H1 (cell line): ENCODE data around the gene ATG5. TPM values are rescaled to one million over a fixed set of nuclear protein-coding genes. Genes with fewer than 3 reads are reported as not detected.

Source experiments
- CTCF ChIA-PET: fragments of 300-600 bp; sonication (Branson Sonifier 250); formaldehyde crosslinking; loops from one replicate; lab custom pipeline; 2021; ENCODE audit not compliant: partially characterized antibody; lab: Charles Lee
- POLR2A ChIA-PET: fragments of 300-600 bp; sonication (Branson Sonifier 250); formaldehyde crosslinking; loops from one replicate; lab custom pipeline; 2021; ENCODE audit warnings: inconsistent platforms; ENCODE audit not compliant: partially characterized antibody; lab: Charles Lee
- DNase-seq, 2 experiments: peaks; one replicate each; pipeline versions ENCODE4 v3.0.0 to v3.0.0-alpha.2; 2010 to 2022; ENCODE audit warnings: low spot score in 2 of 2, low read depth in 1 of 2, mixed read lengths in 1 of 2
- FAIRE-seq: peaks from 2 replicates; lab custom pipeline; 2011; peaks lifted over from hg19 to GRCh38; lab: Jason Lieb, UNC
- H2AFZ ChIP-seq: 2 replicates; pipeline ENCODE4 v1.8.1; 2012; ENCODE audit warnings: low read length, inconsistent platforms
- H2AK5ac ChIP-seq: 2 replicates; pipeline ENCODE4 v1.6.1; 2013; ENCODE audit warnings: low read depth, low read length
- H2BK120ac ChIP-seq: replicated peaks from 2 replicates; pipeline ENCODE3; 2013; ENCODE audit warnings: low read depth, low read length, inconsistent platforms
- H2BK12ac ChIP-seq: 2 replicates; pipeline ENCODE4 v1.6.1; 2013; ENCODE audit warnings: low read depth, low read length
- H2BK15ac ChIP-seq: 2 replicates; pipeline ENCODE4 v1.6.1; 2013; ENCODE audit warnings: low read length
- H2BK20ac ChIP-seq: 2 replicates; pipeline ENCODE4 v1.6.1; 2013; ENCODE audit warnings: low read length
- H2BK5ac ChIP-seq: 2 replicates; pipeline ENCODE4 v1.6.1; 2013; ENCODE audit warnings: low read depth, low read length
- H3K14ac ChIP-seq: 2 replicates; pipeline ENCODE4 v1.6.1; 2013; ENCODE audit warnings: inconsistent platforms; ENCODE audit not compliant: insufficient read length
- H3K18ac ChIP-seq: 2 replicates; pipeline ENCODE4 v1.6.1; 2013; ENCODE audit warnings: low read length; ENCODE audit errors: extremely low read depth
- H3K23ac ChIP-seq: 2 replicates; pipeline ENCODE4 v1.6.1; 2013; ENCODE audit warnings: inconsistent platforms; ENCODE audit not compliant: insufficient read length
- H3K23me2 ChIP-seq: 2 replicates; pipeline ENCODE4 v1.6.1; 2013; ENCODE audit warnings: low read depth, low read length
- H3K27ac ChIP-seq: 2 replicates; pipeline ENCODE4 v1.6.1; 2011; ENCODE audit warnings: low read depth, low read length, inconsistent platforms
- H3K27me3 ChIP-seq, 4 experiments: replicated peaks in 1 of 4; 1 replicate in 1 of 4; 2 replicates in 3 of 4; pipeline versions ENCODE4 v1.6.1 to v1.8.1; 2011 to 2013; ENCODE audit warnings: low read length in 3 of 4, mild to moderate bottlenecking in 3 of 4, inconsistent platforms in 2 of 4, mixed read lengths in 2 of 4, moderate library complexity in 1 of 4; ENCODE audit not compliant: control insufficient read depth in 3 of 4, insufficient read depth in 3 of 4; ENCODE audit errors: extremely low read depth in 1 of 4
- H3K36me3 ChIP-seq, 4 experiments: 2 replicates each; pipeline versions ENCODE4 v1.6.1 to v1.8.1; 2011 to 2013; ENCODE audit warnings: mild to moderate bottlenecking in 4 of 4, low read length in 3 of 4, moderate library complexity in 2 of 4, control low read depth in 1 of 4, inconsistent platforms in 1 of 4; ENCODE audit not compliant: insufficient read depth in 4 of 4, control insufficient read depth in 2 of 4
- H3K4ac ChIP-seq: replicated peaks from 2 replicates; pipeline ENCODE3; 2013; ENCODE audit warnings: low read length, low read depth, mixed read lengths, inconsistent platforms; ENCODE audit not compliant: insufficient read length
- H3K4me1 ChIP-seq, 4 experiments: replicated peaks in 1 of 4; 1 replicate in 1 of 4; 2 replicates in 3 of 4; pipeline versions ENCODE4 v1.6.1 to v1.8.1; 2011 to 2013; ENCODE audit warnings: low read length in 3 of 4, inconsistent platforms in 2 of 4, mixed read lengths in 1 of 4; ENCODE audit not compliant: insufficient read depth in 4 of 4, control insufficient read depth in 3 of 4
- H3K4me2 ChIP-seq, 2 experiments: 2 replicates each; pipeline versions ENCODE4 v1.6.1 to v1.8.1; 2011 to 2013; ENCODE audit warnings: low read depth in 2 of 2, low read length in 2 of 2, control low read depth in 1 of 2, inconsistent platforms in 1 of 2, mild to moderate bottlenecking in 1 of 2; ENCODE audit not compliant: insufficient read depth in 1 of 2
- H3K4me3 ChIP-seq, 4 experiments: fragments of 200-600, 300-600 bp in 1 of 4; sonication (generic), shearing (Covaris generic), sonication (Bioruptor Twin) in 1 of 4; 2 replicates each; pipeline versions ENCODE4 v1.5.1 to v1.8.1; 2011 to 2016; ENCODE audit warnings: low read length in 4 of 4, low read depth in 3 of 4, control low read depth in 2 of 4, inconsistent platforms in 2 of 4, mild to moderate bottlenecking in 2 of 4, mixed read lengths in 1 of 4, moderate library complexity in 1 of 4; ENCODE audit not compliant: insufficient read depth in 2 of 4; ENCODE audit errors: extremely low read depth in 1 of 4
- H3K56ac ChIP-seq: replicated peaks from 2 replicates; pipeline ENCODE3; 2013; ENCODE audit warnings: low read depth, mild to moderate bottlenecking, mixed read lengths, low read length, inconsistent platforms; ENCODE audit not compliant: insufficient read length
- H3K79me1 ChIP-seq: 2 replicates; pipeline ENCODE4 v1.6.1; 2013; ENCODE audit warnings: low read depth, low read length, control low read depth
- H3K79me2 ChIP-seq, 2 experiments: 2 replicates each; pipeline versions ENCODE4 v1.6.1 to v1.8.1; 2012 to 2013; ENCODE audit warnings: low read length in 2 of 2, mild to moderate bottlenecking in 2 of 2, inconsistent platforms in 1 of 2; ENCODE audit not compliant: insufficient read depth in 2 of 2, control insufficient read depth in 1 of 2
- H3K9ac ChIP-seq, 4 experiments: replicated peaks in 1 of 4; 1 replicate in 1 of 4; 2 replicates in 3 of 4; pipeline versions ENCODE4 v1.6.1 to v1.8.1; 2011 to 2013; ENCODE audit warnings: low read depth in 3 of 4, low read length in 3 of 4, control low read depth in 2 of 4, mild to moderate bottlenecking in 2 of 4, moderate library complexity in 2 of 4, inconsistent platforms in 1 of 4; ENCODE audit errors: extremely low read depth in 1 of 4
- H3K9me3 ChIP-seq, 2 experiments: 2 replicates each; pipeline versions ENCODE4 v1.6.1 to v1.8.1; 2012 to 2013; ENCODE audit warnings: mild to moderate bottlenecking in 2 of 2, moderate library complexity in 2 of 2, control low read depth in 1 of 2, inconsistent platforms in 1 of 2, low read depth in 1 of 2, low read length in 1 of 2, mixed read lengths in 1 of 2; ENCODE audit not compliant: insufficient read depth in 2 of 2
- H4K20me1 ChIP-seq, 2 experiments: replicated peaks in 1 of 2; 2 replicates each; pipeline versions ENCODE3 to v1.8.1; 2011 to 2013; ENCODE audit warnings: inconsistent platforms in 2 of 2, low read length in 2 of 2, mild to moderate bottlenecking in 1 of 2; ENCODE audit not compliant: insufficient read depth in 2 of 2, control insufficient read depth in 1 of 2
- H4K5ac ChIP-seq: 2 replicates; pipeline ENCODE4 v1.6.1; 2013; ENCODE audit warnings: low read length, low read depth, mixed read lengths, inconsistent platforms; ENCODE audit not compliant: insufficient read length
- H4K8ac ChIP-seq: 2 replicates; pipeline ENCODE4 v1.8.0; 2013; ENCODE audit warnings: mild to moderate bottlenecking, moderate library complexity, low read length, inconsistent platforms; ENCODE audit not compliant: insufficient read depth; ENCODE audit errors: extremely low read depth
- H4K91ac ChIP-seq: replicated peaks from 2 replicates; pipeline ENCODE3; 2013; ENCODE audit warnings: low read length, mixed read lengths, inconsistent platforms; ENCODE audit not compliant: insufficient read length
- ATF2 ChIP-seq: IDR thresholded peaks from 2 replicates; pipeline ENCODE4 v1.6.1; 2012; ENCODE audit warnings: low read length, inconsistent platforms
- BRCA1 ChIP-seq: IDR thresholded peaks from 2 replicates; pipeline ENCODE4 v1.6.1; 2012; ENCODE audit warnings: low read depth, low read length, improper control_type of control experiment
- JUN ChIP-seq: IDR thresholded peaks from 2 replicates; pipeline ENCODE4 v1.6.1; 2011; ENCODE audit warnings: low read depth, mild to moderate bottlenecking, improper control_type of control experiment, low read length
- NRF1 ChIP-seq: IDR thresholded peaks from 2 replicates; pipeline ENCODE4 v1.6.1; 2011; ENCODE audit warnings: mild to moderate bottlenecking, low read depth, low read length, improper control_type of control experiment
- POLR2A ChIP-seq, 2 experiments: IDR thresholded peaks; 1 replicate in 1 of 2; 2 replicates in 1 of 2; pipeline ENCODE4 v1.6.1; 2011; ENCODE audit warnings: low read depth in 2 of 2, low read length in 2 of 2, mild to moderate bottlenecking in 2 of 2; ENCODE audit errors: control extremely low read depth in 1 of 2
- POU5F1 ChIP-seq: IDR thresholded peaks from 2 replicates; pipeline ENCODE4 v1.6.1; 2011; ENCODE audit warnings: low read depth, mild to moderate bottlenecking, low read length, moderate library complexity
- SP2 ChIP-seq: IDR thresholded peaks from 2 replicates; pipeline ENCODE4 v1.6.1; 2012; ENCODE audit warnings: mild to moderate bottlenecking, low read length, inconsistent platforms
- SRF ChIP-seq: IDR thresholded peaks from 2 replicates; pipeline ENCODE4 v1.6.1; 2011; ENCODE audit warnings: mild to moderate bottlenecking, low read depth, low read length, moderate library complexity
- SUZ12 ChIP-seq: fragments of 200-600 bp; sonication (generic); IDR thresholded peaks from 2 replicates; pipeline ENCODE4 v1.6.1; 2012; ENCODE audit warnings: mild to moderate bottlenecking, inconsistent platforms, low read length, moderate library complexity, mixed read lengths
- TAF7 ChIP-seq: optimal IDR thresholded peaks from 2 replicates; pipeline ENCODE3; 2011; ENCODE audit warnings: low read depth, mild to moderate bottlenecking, inconsistent platforms, low read length, moderate library complexity, borderline replicate concordance
- YY1 ChIP-seq: IDR thresholded peaks from 2 replicates; pipeline ENCODE4 v1.6.1; 2011; ENCODE audit warnings: low read depth, mild to moderate bottlenecking, low read length
- ZNF274 ChIP-seq: IDR thresholded peaks from 2 replicates; pipeline ENCODE4 v1.7.0; 2012; ENCODE audit warnings: low read length, borderline replicate concordance; ENCODE audit errors: extremely low read depth
- WGBS, 2 experiments: shearing (Covaris generic) in 1 of 2; methylation state at CpG; one replicate each; pipeline versions ENCODE4 v1.1.6 to v1.1.7; 2013 to 2015; ENCODE audit warnings: low lambda C conversion rate in 2 of 2, mixed read lengths in 2 of 2, inconsistent platforms in 1 of 2, low coverage in 1 of 2, missing lambda C conversion rate in 1 of 2; ENCODE audit not compliant: insufficient replicate concordance in 2 of 2, insufficient coverage in 1 of 2, insufficient read length in 1 of 2; ENCODE audit errors: extremely low coverage in 1 of 2, missing lambda C conversion rate in 1 of 2; 5-methylcytosine and 5-hydroxymethylcytosine counted together
- polyA plus RNA-seq, 7 experiments: library from polyadenylated mRNA; depleted of rRNA in 3 of 7; stranded (reverse) in 5 of 7; unstranded in 2 of 7; fragments of >200 nt in 5 of 7; fragments of 200-250 nt in 2 of 7; gene quantifications; 1 replicate in 5 of 7; 2 replicates in 1 of 7; 4 replicates in 1 of 7; pipeline versions ENCODE4 v1.2.1 to v1.2.3, GENCODE V29; 2011 to 2013; ENCODE audit warnings: missing spikeins in 2 of 7, mixed read lengths in 2 of 7
- total RNA-seq: library from RNA; stranded (reverse); fragmentation: NEBNext Ultra II Directional; extraction: Animal tissue kit (Norgen Biotek cat#: 25700); gene quantifications from 2 replicates; pipeline ENCODE4 v1.2.1, GENCODE V29; 2021

Gene ATG5
- total and polyA plus RNA-seq, 2 of the 8 experiments (the other 6 are each of a cell fraction or from before 2014, with no cell fraction given) = 18.2 to 39.0 TPM

GRCh38 chr6:106334646-106335448, 9.3 kb upstream of the ATG5 start:
- peak; percentile 23 to 52 for DNase-seq
- Histone ChIP-seq H3K4me1 (no peaks in the 10 kb centered on the region), H2AK5ac (no peak overlapping the region), H2BK5ac (no peak overlapping the region), H4K20me1 (no peaks in the 10 kb centered on the region), H3K27me3 (no peaks in the 10 kb centered on the region), H3K9me3 (no peaks in the 10 kb centered on the region; a peak in 1 of 4 replicates), H3K36me3 (no peaks in the 10 kb centered on the region), H2BK120ac (no peak overlapping the region), H3K4me3 (no peak overlapping the region), H3K79me1 (no peaks in the 10 kb centered on the region), H4K5ac (no peak overlapping the region), H3K56ac (no peak overlapping the region), H3K9ac (no peak overlapping the region), H3K4ac (no peak overlapping the region), H2AFZ (no peak overlapping the region), H3K4me2 (no peak overlapping the region), H2BK12ac (no peak overlapping the region), H3K79me2 (no peaks in the 10 kb centered on the region), H2BK15ac (no peak overlapping the region), H3K14ac (no peak overlapping the region), H3K23me2 (no peaks in the 10 kb centered on the region), H3K18ac (no peak overlapping the region), H3K27ac (no peak overlapping the region), H2BK20ac (no peak overlapping the region), H4K91ac (no peak overlapping the region), H4K8ac (no peak overlapping the region), H3K23ac (no peak overlapping the region)
- POLR2A ChIA-PET = interaction anchor here (1.2 kb wide), 2 partner anchors 9 to 232 kb away, joined by 3 to 7 read pairs; partner anchors contain the start of gene ATG5
- 50% methylated on average over 5 of the region's 5 CpGs; no CpG with 5 or more reads in 1 of the 2 experiments for WGBS, 2 experiments
- CTCF ChIA-PET = interaction anchor here (0.5 to 3.3 kb wide), 30 partner anchors 9 to 1863 kb away, joined by 3 to 22 read pairs (median 3); partner anchors contain the start of genes ATG5, CRYBG1 and MTRES1
- peak; percentile 80 for FAIRE-seq
- TF ChIP-seq SP2 (no peak), ZNF274 (no peak), POU5F1 (no peak), SRF (no peak), BRCA1 (no peak), TAF7 (no peak), POLR2A (IDR thresholded peaks at IDR 0.05; ENCODE audit: control extremely low read depth in 1 of 2, low read depth in 2 of 2, low read length in 2 of 2) (no peak), NRF1 (no peak), JUN (no peak), ATF2 (no peak), SUZ12 (no peak), YY1 (no peak)
